IPS DF 4.7 (cell line): ENCODE results near the gene DHRSX.
"Not testable (repeated sequence)": the region's sequence is repeated elsewhere in the genome, so short reads cannot be mapped to it uniquely, and the experiment has no call there.

ENCODE experiments used
- DNase-seq: peaks from one replicate; pipeline ENCODE4 v3.0.0-alpha.2; 2013; ENCODE audit warnings: low spot score; ENCODE audit errors: extremely low read depth

DHRSX gene

DNA sequence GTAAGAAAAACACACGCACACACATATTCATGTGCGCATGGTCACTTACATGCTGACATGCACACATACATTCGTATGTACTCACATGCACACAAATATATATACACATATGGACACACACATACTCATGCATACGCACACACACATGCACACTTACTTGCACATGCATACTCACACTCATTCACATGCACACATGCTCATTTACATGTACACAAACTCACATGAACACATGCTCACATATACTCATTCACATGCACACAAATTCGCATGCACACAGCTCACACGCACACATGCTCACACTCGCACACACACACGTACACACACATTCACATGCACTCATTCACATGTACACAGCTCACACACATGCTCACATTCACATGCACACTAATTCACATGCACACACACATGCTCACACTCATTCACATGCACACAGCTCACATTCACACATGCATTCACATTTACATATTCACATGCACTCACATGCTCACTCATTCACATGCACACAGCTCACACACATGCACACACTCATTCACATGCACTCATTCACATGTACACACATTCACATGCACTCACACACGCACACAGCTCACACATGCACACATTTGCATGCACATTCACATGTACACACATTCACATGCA is 276.1 kb downstream of the DHRSX start:
- no peak for DNase-seq

GRCh38 chrX:2224161-2224560 is 276.6 kb downstream of the DHRSX start:
- DNase-seq, result no peak

DNA sequence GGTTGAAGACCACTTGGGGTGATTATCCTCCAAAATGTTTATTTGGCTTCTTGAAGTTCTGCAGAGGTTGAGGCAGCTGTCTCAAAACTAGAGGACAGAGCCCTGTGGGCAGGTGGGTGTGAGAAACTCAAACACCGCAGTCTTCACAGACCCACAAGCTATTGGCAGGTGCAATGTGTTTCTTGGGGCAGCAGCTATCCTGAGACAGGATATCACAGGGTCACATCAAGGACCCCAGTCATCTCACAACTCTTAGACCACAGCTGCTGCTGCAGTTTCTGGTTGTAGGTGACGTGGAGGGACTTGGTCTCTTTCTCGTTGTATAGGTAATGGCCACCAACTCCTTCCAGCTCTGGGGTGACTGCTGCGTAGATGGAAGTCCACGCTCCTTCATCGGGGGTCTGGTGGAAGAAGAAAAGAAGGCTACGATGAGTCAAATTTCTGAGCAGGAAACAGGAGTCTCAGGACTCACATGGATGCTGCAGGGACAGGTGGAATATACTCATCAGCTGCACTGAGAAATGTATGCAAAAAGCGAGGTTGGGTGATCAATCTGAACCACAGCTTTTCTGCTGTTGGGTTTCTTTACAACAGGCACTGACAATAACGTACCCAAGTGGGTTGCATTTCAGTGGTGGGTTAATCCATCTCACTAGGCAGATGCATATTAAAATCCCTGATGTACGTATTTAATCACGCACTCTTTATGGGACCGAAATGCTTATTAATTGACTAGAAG is 279.8 kb downstream of the DHRSX start:
- DNase-seq, result no peak

- no peak for DNase-seq
These were observed 280.5 kb downstream of the DHRSX start for GRCh38 chrX:2220296-2220695.

DNA sequence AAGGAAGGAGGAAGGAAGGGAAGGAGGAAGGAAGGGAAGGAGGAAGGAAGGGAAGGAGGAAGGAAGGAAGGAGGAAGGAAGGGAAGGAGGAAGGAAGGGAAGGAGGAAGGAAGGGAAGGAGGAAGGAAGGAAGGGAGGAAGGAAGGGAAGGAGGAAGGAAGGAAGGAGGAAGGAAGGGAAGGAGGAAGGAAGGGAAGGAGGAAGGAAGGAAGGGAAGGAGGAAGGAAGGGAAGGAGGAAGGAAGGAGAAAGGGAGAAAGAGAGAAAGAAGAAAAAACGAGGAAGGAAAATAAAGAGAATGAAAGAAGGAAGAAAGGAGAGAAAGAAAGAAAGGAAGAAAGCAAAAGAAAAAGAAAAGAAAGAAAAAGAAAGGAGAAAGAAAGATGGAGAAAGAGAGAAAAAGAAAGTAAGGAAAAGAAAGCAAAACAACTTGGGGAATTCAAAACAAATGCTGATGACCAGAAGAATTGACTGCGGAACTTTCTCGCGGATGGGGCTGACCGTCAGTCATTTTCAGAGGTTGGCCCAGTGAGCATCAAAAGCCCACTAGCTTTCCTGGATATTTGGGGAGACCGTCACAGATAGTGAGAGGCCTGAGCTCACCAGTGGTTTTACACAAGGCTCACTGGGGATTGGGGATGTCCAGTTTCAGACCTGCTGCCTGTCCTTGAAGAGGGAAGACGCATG is 286.5 kb downstream of the DHRSX start:
- not testable (repeated sequence) for DNase-seq

- DNase-seq, result not testable (repeated sequence)
These were observed 289.1 kb downstream of the DHRSX start for GRCh38 chrX:2211667-2212066.

DNA sequence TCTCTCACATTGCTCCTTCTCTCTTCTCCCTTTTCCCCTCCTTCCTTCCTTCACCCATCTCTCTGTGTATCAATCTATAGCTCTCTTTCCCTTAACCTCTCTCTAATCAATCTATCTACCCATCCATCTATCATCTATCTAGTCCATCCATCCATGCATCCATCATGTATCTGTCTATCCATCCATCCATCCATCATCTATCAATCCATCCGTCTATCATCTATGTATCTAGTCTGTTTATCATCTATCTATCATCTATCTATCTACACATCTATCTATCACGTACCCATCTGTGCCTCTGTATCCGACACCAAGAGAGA is 307.5 kb downstream of the DHRSX start:
- DNase-seq, result no peak

GRCh38 chrX:2192584-2193272 is 308.0 kb downstream of the DHRSX start:
- no peak for DNase-seq

DNA sequence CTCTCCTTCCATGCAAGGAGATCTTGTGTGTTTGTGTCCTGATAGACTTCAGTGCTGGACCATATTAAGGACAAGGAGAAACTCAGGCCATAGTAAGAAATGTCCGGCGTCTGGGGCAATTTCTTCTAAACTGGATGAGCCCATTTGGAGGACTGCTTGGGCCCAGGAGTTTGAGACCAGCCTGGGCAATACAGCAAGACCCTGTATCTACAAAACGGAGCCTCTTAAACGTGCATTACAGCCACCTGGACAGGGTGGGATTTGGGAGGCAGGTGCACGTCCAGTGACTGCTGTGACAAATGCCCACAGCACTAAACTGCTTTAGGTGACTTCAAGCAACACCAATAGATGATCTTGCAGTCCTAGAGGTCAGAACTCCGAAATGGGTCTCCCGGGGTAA is 311.9 kb downstream of the DHRSX start:
- DNase-seq, result no peak

DNA sequence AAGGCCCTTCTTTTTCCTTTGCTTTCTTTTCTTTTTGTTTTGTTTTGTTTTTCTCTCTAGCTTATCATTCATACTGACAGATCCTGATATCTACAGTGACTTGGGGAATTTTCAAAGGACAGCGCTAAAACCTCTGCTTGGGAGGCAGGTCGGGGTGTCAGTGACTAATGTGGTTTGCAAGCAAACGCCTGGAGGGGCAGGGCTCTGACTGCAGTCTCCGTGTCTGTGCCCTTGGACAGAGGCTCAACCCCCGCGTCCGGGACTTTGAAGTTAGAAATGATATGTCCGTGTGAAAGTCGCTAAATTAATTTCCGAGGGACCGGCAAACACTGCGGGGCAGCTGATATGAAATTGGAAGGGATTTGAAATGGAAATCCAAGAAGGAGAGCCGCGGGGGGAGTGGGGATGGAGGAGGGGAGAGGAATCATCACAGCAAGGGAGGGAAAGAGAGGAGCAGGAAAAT is 312.4 kb downstream of the DHRSX start:
- no peak for DNase-seq

DNA sequence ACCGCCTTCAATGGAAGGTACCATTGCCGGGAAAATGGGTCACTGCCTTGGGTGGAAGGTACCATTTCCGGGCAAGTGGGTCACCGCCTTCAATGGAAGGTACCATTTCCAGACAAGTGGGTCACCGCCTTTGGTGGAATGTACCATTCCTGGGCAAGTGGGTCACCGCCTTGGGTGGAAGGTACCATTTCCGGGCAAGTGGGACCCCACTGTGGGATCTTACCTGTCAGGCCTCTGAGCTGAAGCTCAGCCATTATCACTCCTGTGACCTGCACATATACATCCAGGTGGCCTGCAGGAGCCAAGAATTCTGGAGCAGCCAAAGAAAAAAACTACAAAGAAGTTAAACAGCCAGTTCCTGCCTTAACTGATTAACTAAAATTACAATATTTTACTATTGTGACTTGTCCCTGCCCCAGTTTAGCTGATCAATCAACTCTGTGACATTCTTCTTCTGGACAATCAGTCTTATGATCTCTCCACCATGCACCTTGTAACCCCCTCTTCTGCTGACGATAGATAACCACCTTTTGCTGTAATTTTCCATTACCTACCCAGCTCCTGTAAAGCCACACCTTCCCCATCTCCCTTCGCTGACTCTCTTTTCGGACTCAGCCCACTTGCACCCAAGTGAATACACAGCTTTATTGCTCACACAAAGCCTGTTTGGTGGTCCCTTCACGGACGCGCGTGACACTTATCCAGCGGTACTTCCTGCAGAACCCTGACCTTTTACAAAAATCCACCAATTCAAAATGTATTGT is 313.2 kb downstream of the DHRSX start:
- DNase-seq, result no peak

DNA sequence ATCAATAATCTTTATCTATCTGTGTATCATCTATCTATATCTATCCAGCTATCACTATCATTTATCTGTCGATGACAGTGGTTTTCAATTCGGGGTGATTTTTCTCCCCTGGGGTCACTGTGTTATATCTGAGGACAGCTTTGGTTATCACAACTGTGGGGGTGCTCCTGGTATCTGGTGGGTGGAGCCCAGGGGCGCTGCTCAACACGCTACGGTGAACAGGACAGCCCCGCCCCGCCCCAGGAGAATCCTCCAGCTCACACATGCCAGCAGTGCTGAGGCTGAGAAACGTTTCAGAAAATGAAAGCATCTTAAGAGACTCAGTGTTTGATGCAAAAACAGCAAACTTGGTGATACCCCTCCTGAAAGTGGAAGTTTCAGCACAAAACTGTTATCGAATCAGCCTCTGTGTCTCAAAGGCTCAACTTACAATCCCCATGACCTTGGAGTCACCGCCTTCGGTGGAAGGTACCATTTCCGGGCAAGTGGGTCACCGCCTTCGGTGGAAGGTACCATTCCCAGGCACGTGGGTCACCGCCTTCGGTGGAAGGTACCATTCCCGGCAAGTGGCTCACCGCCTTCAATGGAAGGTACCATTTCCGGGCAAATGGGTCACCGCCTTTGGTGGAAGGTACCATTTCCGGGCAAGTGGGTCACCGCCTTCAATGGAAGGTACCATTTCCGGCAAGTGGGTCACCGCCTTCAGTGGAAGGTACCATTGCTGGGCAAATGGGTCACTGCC is 315.3 kb downstream of the DHRSX start:
- no peak for DNase-seq

DNA sequence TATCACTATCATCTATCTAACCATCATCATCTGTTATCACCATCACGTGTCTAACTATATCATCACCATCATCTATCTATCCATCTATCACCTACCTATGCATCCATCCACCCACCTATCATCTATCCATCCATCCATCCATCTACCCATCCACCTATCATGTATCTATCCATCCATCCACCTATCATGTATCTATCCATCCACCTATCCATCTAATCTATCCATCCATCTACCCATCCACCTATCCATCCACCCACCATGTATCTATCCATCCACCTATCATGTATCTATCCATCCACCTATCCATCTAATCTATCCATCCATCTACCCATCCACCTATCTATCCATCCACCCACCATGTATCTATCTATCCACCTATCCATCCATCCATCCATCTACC is 316.7 kb downstream of the DHRSX start:
- DNase-seq, result no peak

GRCh38 chrX:2183193-2183725 is 317.5 kb downstream of the DHRSX start:
- DNase-seq, result no peak

DNA sequence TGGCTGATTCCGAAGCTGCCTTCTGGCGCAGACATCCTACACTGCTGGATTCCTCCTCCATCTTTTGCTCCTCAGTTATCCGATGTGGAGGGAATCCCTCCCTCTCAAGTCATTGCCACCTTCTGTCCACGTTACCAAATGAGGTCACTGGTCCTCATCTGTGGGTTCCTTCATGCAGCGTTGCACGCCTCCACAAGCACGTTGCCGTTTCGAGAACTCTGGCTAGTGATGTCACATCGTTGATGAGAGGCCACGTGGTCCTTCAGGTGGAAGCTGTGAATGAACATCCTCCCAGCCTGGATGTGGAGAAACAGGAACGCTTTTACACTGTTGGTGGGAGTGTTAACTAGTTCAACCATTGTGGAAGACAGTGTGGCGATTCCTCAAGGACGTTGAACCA is 323.2 kb downstream of the DHRSX start:
- no peak for DNase-seq

GRCh38 chrX:2176733-2177132 is 324.0 kb downstream of the DHRSX start:
- no peak for DNase-seq

DNA sequence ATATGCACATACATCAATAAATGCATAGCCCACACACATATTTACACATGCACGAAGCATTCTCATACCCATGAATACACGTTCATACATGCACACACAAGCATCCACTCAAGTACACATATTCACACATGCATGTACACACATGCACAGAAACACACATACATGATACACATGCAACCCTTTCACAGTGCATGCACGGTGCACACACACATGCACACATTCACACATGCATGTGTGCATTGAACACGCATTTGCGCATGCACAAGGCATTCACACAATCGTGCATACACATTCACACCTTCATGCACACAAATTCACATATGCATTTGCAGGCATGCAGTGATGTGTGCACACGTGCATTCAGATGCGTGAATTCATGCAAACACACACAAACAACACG is 324.5 kb downstream of the DHRSX start:
- DNase-seq, result no peak

DNA sequence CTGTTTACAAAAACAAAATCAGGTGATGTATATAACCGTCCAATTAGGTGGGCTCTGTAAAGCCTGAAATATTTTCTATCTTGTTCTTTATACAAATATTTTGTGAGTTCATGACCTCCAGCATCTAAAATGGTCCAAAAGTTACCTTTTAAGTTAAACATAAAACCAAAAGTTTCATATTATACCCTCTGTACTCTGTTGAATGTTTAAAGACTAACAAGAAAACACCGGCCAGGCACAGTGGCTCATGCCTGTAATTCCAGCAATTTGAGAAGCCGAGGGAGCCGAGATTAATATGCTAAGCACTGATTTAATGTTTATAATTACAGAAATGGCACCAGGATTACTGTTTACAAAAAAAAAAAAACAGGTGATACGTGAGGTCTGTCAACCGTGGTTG is 328.4 kb downstream of the DHRSX start:
- DNase-seq, result no peak
